ENCODE results near the gene MACROD2. TPM values are rescaled to one million over a fixed set of nuclear protein-coding genes. Genes with fewer than 3 reads are reported as not detected.

Gene MACROD2
- total RNA-seq, 1 donor from 2014 or later, result 17.6 TPM

DNA sequence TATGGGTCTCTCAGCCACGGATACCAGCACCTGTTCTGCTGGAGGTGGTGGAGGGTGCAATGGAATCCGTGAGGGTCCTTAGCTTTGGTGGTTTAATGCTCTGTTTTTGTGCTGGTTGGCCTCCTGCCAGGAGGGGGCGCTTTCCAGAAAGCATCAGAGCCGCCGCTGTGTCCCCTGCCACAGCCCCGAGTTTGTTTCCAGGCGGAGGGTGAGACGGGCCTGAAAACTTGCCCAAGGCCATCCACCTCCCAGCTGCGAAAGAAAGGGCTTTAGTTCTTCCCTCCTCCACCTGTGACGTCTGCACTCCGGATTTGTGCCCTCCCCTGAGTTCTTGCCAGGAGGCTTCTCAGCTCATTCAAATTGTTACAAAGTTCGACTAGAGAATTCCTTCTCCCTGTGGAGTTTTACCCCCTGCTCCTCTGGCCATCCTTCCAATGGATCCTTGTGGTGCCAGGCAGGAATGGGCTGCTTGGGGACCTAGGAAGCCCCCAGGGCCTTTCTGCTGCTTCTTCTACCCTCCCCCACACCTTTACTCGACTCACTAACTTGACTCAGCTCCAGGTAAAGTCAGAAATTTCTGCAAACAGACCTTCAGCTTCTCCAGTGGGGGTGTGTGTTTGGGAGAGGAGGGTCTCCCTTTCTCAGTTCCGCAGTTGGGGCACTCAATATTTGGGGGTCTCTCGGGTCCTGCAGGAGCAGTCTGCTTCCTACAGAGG is 1704.3 kb downstream of the MACROD2 start:
- DNase-seq, result no peak

DNA sequence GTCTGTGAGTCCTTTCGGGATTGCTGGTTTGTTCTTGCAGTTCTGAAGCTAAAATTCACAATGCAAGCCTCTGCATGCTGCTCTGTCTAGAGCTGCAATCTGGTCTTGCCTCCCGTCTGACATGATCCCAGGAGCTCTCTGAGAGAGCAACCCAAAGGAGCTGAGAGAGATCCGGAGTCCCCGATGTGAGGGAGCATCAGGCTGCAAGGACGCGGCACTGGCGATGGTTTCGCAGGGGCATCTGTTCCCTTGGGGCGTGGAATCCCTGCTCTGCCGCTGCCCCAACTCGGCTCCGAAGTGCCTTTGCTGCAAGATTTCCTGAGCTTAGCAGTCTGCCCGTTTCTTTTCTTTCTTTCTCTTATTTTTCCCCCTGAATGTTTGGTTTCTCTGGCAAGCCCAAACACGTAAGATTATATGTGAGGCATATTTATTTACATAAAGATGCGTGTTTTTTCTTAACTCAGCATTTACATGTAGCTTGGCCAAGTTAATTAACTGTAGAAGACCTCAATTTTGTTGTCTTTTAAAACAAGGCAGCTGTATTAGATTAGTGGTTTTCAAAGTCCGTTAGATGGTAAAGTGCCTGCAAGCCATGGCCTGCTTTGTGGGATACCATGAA is 1704.9 kb downstream of the MACROD2 start:
- no peak for DNase-seq

DNA sequence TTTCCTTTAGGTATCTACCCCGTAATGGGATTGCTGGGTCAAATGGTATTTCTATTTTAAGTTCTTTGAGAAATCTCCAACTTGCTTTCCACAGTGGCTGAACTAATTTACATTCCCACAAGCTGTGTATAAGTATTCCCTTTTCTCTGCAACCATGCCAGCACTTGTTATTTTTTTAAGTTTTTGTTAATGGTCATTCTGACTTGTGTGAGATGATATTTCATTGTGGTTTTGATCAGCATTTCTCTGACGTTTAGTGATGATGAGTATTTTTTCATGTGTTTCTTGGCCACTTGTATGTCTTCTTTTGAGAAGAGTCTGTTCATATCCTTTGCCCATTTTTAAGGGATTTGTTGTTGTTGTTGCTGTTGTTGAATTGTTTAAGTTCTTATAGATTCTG is 1706.8 kb downstream of the MACROD2 start:
- no peak for DNase-seq

DNA sequence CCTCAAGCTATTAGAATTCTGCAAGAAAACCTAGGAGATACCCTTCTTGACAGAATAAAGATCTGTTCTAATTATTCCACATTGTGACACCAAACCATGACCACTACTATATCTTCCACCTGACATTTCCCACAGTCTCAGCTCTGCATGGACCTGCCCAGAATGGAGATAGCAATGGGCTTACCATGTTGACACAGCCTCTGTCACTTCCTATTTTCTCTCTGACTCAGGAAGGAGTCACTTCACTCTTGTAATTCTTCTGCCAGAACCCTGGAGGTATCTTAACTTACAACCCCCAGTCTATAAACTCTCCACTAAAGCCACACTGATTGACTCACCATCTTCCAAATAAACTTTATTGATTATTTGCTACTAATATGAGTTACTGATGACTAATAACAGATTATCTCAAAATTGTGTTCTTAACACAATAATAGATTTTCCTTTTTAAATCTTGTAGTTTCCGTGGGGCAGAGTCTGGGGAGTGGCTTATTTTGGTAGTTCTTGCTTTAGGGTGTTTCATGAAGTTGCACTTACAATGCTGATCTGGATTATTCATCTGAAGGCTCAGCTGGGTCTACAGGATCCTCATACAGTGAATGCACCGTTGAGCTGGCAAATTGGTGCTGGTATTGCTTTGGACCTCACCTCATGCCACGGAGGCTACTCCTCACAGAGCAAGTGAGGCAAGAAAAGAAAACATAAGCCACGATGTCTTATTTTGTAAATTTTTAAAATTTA is 1708.0 kb downstream of the MACROD2 start:
- no peak for DNase-seq

DNA sequence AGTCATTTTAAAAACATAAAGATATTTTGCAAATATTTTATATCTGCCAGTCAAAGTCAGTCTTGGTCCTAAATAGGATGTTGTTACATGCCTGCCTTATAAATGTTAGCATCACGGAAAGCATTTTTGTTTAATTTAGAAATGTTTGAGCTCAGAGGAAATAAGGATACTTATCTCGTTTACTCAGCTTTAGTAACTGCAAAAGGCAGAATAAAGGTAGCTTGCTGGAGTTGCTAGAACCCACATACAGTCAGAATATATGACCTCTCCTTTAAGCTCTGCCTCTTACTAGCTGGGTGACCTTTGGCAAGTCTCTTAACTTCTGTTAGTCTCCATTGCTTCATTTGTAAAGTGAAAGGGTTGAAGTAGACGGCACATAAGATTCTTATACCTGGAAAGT is 1710.7 kb downstream of the MACROD2 start:
- no peak for DNase-seq

DNA sequence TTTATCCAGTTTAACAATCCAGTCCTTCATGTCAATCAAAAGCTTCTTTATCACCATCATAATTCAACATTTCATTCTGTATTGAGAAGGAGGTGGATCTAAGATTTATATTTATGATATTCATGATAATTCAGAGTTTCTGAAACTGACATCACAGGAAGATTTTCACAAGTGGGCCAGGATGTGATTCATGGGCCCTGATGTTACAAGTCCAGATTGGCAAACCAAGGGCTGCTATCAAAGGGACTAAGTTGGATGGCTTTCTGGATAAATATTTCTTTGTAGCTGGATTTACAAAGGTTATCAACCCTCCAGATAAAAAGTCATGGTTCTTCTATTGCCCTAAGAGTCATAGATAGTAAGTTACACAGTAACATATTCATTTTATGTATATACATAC is 1711.4 kb downstream of the MACROD2 start:
- DNase-seq, result no peak

DNA sequence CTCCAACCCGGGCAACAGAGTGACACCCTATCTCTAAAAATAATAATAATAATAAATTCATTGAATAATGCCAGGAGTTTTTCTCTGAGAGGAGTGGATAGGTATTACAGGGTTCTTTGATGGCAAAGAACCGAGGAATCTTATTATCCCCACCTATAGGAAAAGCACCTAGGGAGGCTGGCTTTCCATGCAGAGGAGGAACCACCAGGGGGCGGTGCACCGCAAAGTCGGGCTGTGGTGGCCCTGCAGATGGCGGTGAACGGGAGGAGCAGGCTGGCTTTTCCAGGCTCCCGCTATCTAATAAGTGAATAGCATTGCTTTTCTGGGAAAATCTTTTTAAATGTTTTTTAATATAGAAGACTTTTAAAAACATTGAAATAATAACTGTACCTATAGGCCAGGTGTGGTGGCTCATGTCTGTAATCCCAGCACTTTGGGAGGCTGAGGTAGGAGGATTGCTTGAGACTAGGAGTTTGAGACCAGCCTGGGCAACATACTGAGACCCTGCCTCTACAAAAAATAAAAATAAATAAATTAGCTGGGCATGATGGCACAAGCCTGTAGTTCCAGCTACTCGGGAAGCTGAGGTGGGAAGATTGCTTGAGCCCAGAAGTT is 1713.8 kb downstream of the MACROD2 start:
- DNase-seq, result no peak

DNA sequence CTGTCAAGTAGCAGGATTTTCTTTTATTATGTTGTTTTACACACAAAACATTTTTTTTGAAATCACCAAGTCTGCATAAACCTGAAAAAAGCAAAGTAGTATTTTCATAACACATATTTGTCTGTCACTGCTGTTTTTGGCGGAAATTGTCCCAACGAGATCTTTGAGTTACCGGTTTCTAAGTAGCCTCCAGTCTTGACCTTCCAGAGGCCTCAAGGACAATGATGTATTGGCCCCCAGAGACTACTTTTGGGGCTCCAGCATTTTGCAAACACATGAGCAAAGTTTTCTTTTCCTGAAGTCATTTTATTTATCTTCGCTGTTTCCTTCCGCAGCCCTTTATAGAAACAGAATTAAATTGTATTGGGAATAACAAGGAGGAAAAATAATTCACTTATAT is 1715.3 kb downstream of the MACROD2 start:
- no peak for DNase-seq

DNA sequence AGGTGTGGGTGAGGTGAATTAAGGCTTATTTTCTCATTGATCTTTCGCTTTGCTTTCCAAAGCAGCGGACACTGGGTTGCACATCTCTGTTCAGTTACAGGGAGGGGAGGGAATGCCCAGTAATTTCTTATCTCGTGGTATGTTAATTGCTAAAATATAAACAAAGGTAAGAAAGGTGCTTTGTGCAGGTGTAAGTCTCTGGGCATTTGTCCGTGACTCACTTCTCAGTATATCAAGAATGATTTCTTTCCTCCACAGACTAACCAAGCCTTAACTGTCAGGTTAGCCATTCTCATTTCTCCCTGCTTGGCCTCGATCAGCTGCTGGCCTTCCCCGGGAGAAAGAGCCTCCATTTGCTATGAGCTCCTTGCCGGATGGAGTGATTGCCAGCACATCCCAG is 1715.9 kb downstream of the MACROD2 start:
- no peak for DNase-seq

DNA sequence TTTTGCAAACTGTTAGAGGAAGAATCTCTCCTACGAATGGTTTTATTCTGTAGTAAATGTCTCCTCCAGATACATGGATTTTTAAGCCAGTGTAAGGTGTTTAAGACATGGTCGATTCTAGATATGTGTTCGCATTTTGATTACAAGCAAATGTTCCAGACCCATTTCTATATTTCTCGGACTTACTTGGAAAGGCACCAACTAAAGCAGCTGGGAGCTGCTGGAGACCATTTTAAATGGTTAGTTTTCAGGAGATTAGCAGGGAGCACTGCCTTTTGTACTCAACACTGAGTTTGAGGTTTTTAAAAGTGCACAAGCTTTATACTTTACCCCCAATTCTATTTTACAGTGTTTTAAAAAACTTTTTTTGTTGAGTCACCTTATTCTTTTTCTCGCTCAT is 1720.9 kb downstream of the MACROD2 start:
- DNase-seq, result no peak

DNA sequence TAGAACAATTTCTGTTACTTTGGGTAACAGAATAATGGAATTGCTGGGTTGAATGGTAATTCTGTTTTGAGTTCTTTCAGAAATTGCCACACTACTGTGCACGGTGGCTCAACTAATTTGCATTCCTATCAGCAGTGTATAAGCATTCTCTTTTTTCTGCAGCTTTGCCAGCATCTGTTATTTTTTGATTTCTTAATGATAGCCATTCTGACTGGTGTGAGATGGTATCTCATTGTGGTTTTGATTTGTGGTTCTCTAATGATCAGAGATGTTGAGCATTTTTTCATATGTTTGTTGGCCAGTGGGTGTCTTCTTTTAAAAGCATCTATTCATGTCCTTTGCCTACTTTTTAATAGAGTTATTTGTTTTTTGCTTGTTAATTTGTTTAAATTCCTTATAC is 1731.1 kb downstream of the MACROD2 start:
- DNase-seq, result no peak

DNA sequence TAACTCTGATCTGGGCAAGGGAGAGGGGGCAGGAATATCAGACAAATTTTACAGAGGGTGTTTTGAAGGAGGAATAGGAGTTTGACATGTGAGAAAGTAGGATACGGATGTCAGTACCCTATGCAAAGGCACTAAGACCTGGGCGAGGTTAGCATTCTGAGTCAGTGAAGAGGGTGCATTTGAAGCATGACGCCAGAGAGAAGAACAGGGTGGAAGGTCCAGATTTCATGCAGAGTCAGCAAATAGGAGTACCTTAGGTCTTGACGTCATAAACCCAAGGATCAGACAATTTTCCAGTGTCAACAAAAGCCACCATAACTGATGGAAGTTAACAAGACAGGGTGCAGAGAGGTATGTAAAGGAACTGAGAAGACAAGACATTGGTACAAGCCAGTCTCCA is 1738.7 kb downstream of the MACROD2 start:
- DNase-seq, result no peak

DNA sequence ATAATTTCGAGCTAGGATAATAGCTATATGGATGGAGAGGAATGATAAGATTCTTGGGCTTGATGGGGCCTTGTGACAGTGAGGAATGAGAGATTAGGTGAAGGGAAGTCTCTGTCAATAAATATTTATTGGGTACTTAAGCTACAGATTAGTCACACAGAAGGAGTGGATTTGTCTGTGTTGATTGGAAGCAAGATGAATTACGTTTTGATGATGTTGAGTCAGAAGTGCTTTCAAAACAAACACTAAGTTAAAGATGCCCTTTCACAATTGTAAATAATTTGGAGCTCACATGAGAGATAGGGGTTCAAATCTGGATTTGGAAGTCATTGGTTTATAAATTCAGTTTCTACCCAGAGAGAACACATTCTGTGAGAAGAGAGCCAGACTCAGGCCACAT is 1743.7 kb downstream of the MACROD2 start:
- no peak for DNase-seq

DNA sequence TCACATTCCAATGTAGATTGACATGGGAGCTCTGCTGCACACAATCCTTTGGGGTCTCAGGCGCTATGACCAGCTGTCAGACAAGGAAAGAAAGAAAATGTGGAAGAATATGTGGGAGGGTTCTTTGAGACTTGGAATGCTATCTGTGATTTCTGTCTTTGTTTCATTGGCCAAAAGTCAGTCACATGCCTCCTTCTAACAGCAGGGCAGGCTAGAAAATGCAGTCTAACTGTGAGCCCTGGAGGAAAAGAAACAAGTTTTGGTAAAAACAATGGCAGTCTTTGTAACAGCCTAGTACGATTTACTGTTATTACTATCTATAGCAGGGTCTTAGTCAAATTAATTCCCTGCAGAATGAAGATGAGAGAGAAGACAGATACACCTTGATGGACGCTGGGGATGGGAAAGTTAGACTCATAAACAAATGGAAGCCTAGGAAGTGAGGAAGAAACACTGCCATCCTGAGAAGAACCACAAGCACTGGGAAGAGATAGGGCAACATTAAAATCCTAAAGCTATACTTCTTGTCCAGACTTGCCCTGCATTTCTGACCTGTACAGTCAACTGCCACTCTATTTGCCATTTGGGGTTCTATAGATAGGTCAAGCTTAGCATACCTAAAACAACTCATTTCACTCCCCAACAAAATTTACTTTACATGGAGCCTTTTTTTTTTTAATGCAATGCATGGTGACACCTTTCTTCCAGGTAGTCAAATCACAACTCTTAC is 1744.9 kb downstream of the MACROD2 start:
- no peak for DNase-seq

DNA sequence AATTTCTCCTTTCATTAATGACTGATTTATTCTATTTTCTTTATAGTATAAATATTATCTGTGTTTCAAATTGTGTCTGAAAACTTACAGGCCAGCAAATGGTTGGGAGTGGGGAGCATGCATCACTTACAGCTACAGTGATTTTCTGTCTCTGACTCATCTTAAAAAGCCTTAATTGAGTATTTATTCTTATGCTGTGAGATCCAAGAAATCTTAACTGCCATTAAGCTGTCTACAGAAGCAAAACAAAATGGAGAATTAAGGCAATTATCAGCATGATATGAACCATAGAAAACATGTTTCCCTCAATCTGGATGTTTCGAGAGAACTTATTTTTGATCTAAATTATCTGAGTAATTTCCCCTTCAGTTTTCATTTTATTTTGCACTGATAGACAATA is 1746.8 kb downstream of the MACROD2 start:
- no peak for DNase-seq

DNA sequence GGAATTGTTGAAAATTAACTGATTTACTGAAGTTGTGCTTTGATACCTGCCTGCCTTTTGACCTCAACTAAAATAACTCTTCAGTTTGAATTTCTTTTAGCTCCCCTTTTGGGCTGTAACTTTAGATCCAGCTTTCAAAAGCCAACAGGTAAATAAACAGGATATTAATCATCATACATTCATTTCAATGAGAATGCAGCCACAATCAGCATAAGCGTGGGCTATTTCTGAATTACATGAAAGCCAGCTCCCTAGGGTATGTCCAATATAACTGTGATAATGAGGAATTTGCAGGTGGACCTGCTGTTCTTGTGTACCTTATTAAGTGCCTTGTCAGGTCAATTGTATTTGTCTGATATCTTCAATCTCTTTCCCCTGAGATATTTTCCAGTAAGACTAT is 1747.3 kb downstream of the MACROD2 start:
- DNase-seq, result no peak

DNA sequence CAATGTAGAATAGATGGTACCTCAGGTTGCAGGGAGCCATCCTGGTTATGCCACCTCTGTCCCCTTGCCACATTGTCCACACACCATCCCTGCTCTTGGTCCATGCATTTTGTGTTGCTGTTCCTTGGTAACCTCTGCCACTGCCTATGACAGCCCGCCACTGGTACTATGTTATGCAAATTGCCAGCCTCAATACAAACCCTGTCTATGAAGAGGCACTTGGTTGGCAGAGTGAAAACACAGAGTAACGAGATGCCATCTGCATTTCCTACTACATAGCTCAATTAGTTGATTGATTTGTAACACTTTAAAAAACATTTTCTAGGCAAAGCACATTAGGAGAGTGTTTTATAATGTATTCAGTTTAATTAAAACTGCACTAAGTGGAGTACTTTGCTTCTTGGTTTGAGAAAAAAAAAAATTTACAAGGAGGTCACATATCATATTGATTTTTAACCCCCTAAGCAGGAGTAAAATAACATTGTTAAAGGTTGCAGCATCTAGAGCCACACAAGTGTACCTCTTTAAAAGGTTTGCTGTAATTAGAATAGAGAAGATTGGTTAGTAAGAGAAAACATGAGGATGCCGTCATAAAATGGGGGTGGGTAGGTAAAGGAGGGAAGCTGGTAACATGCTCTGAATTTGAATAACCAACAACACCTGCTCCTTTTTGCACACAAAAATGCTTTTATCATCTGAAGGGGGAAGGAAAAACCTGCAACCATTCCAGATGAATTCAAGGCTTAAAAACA is 1760.9 kb downstream of the MACROD2 start:
- no peak for DNase-seq

DNA sequence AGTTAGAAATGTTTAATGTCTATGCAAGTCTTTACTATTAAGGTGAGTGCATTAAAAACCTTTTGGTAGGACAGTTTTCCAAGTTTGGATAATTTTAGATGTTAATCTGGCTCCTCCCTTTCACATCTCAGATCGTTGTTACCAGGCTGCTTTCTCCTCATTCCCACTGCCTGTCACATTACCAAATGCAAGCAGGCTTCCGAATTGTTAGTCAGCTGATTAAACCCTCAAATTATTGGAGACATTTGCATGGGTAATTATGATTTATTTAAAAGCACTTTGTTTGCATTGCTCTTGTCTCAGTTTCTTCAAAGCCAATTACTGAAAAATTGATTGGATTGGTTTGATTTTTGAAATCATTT is 1761.4 kb downstream of the MACROD2 start:
- DNase-seq, result no peak

DNA sequence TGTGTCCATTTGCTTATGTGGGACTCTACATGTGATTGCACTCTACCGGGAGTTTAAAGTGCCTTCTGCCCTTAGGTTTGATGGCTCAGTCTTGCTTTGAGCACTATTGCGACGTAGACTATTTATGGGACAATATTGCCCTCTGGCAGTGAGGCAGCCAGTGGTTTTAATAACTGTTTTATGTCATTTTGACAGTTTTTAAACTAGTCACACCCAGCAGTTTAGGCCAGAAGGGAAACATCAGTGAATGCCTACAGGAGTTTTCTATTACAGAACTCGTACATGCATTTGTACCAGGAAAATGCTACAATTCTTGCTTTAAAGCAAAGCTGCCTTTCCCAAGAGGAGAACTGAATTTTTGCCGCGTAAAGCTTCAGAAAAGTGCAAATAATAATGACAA is 1764.3 kb downstream of the MACROD2 start:
- DNase-seq, result peak; percentile 83

DNA sequence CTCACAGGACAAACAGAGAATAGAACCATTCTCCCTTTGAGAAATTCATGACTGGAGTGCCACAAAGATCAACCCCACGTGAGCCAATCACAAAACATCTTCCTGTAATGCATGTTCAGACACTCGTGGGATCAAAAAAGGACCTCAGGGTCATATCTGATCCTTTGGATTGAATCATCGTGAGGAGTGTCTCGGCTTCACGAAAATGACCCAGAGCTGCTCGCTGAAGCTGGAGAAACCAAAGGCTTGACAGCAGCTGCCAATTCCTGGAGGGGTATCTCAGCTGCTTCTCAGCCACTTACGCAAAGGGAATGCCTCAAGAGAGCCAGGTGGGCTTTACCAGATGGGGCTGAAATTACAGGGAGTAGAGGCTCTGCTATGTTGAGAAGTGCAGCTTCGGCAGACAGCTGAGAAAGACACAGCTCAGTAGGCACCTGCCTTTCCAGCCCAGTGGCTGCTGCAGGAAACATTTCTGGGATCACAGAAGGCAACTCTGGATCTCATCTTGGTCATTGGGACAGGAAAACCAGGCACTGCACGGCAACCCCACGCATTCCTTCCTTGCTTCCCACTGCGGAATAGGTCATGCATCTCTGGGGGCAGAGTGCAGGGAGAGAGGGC is 1764.8 kb downstream of the MACROD2 start:
- DNase-seq, result peak; percentile 40

DNA sequence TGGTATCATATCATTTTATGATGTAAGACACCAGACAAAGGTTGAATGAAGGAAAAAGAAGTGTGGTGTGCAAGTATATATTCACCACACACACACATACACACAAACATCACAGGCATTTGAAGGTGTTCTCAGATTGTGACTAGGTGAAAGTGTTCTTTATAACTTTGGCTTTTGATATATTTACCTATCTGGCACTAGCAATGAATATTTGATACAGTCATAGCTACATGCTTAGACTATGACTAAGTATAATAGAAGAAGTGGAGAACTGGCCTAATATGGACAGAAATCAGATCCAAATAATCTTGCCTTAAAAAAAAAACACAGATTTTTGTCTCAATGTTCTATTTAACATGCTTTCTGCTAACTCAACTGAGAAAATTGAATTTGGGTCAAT is 1768.0 kb downstream of the MACROD2 start:
- DNase-seq, result no peak
